Neuronal stem cell (in vitro differentiated cells): ENCODE data around the gene DPH7.
A peak's percentile ranks its signal among the peaks of the same experiment; 100 is the strongest.
"Not testable (repeated sequence)": the region's sequence is repeated elsewhere in the genome, so short reads cannot be mapped to it uniquely, and the experiment has no call there.

Experiments used
- DNase-seq: peaks from one replicate; pipeline ENCODE4 v3.0.0-alpha.2; 2013; ENCODE audit warnings: low spot score
- H2AFZ ChIP-seq: one replicate; pipeline ENCODE4 v1.6.1; 2013; ENCODE audit warnings: mild to moderate bottlenecking, low read length, inconsistent platforms
- H2AK5ac ChIP-seq: 2 replicates; pipeline ENCODE4 v1.6.1; 2013; ENCODE audit warnings: low read depth, mild to moderate bottlenecking, inconsistent platforms, low read length, moderate library complexity, mixed read lengths
- H2BK120ac ChIP-seq: 2 replicates; pipeline ENCODE4 v1.6.1; 2013; ENCODE audit warnings: low read depth, mild to moderate bottlenecking, inconsistent platforms, low read length, moderate library complexity, mixed read lengths
- H2BK12ac ChIP-seq: one replicate; pipeline ENCODE4 v1.6.1; 2013; ENCODE audit warnings: low read length, inconsistent platforms
- H2BK15ac ChIP-seq: 2 replicates; pipeline ENCODE4 v1.6.1; 2013; ENCODE audit warnings: mild to moderate bottlenecking, low read length, inconsistent platforms, mixed read lengths
- H2BK5ac ChIP-seq: one replicate; pipeline ENCODE4 v1.6.1; 2013; ENCODE audit warnings: inconsistent platforms, mild to moderate bottlenecking, low read length, moderate library complexity
- H3K14ac ChIP-seq: one replicate; pipeline ENCODE4 v1.6.1; 2013; ENCODE audit warnings: low read length, inconsistent platforms
- H3K18ac ChIP-seq: 2 replicates; pipeline ENCODE4 v1.6.1; 2013; ENCODE audit warnings: low read length, inconsistent platforms
- H3K23ac ChIP-seq: 2 replicates; pipeline ENCODE4 v1.6.1; 2013; ENCODE audit warnings: low read depth, mild to moderate bottlenecking, mixed read lengths, low read length, inconsistent platforms; ENCODE audit not compliant: poor library complexity
- H3K27ac ChIP-seq: replicated peaks from 3 replicates; pipeline ENCODE4 v1.5.1; 2013; ENCODE audit warnings: low read length, inconsistent platforms
- H3K27me3 ChIP-seq, 3 experiments: 2 replicates each; pipeline ENCODE4 v1.6.1; 2013; ENCODE audit warnings: low read length in 3 of 3, mild to moderate bottlenecking in 2 of 3, inconsistent platforms in 1 of 3, low read depth in 1 of 3, mixed read lengths in 1 of 3, moderate library complexity in 1 of 3; ENCODE audit not compliant: control insufficient read depth in 3 of 3, insufficient read depth in 3 of 3
- H3K36me3 ChIP-seq, 2 donors: replicated peaks in 1 of 2; 2 replicates each; pipeline ENCODE4 v1.6.1; 2013; ENCODE audit warnings: low read length in 2 of 2; ENCODE audit not compliant: control insufficient read depth in 2 of 2, insufficient read depth in 2 of 2
- H3K4ac ChIP-seq: 2 replicates; pipeline ENCODE4 v1.6.1; 2013; ENCODE audit warnings: inconsistent platforms, mild to moderate bottlenecking, low read length, moderate library complexity
- H3K4me1 ChIP-seq, 2 donors: 1 replicate in 1 of 2; 2 replicates in 1 of 2; pipeline ENCODE4 v1.6.1; 2013; ENCODE audit warnings: low read length in 2 of 2, low read depth in 1 of 2; ENCODE audit not compliant: control insufficient read depth in 2 of 2, insufficient read depth in 1 of 2
- H3K4me2 ChIP-seq: one replicate; pipeline ENCODE4 v1.6.1; 2013; ENCODE audit warnings: mild to moderate bottlenecking, low read length, inconsistent platforms; ENCODE audit not compliant: insufficient read depth, poor library complexity, severe bottlenecking
- H3K4me3 ChIP-seq, 2 donors: 2 replicates each; pipeline ENCODE4 v1.5.1; 2013; ENCODE audit warnings: low read length in 2 of 2, mild to moderate bottlenecking in 2 of 2, inconsistent platforms in 1 of 2, moderate library complexity in 1 of 2
- H3K79me1 ChIP-seq: one replicate; pipeline ENCODE4 v1.6.1; 2013; ENCODE audit warnings: low read depth, mild to moderate bottlenecking, inconsistent platforms, low read length, moderate library complexity
- H3K9ac ChIP-seq: one replicate; pipeline ENCODE4 v1.6.1; 2013; ENCODE audit warnings: mild to moderate bottlenecking, low read depth, low read length, inconsistent platforms; ENCODE audit not compliant: poor library complexity
- H3K9me3 ChIP-seq, 2 donors: replicated peaks in 1 of 2; 2 replicates each; pipeline versions ENCODE3 to v1.6.1; 2013; ENCODE audit warnings: low read length in 2 of 2, mild to moderate bottlenecking in 2 of 2, inconsistent platforms in 1 of 2, low read depth in 1 of 2, mixed read lengths in 1 of 2, moderate library complexity in 1 of 2; ENCODE audit not compliant: control insufficient read depth in 2 of 2, insufficient read depth in 1 of 2
- H4K8ac ChIP-seq: one replicate; pipeline ENCODE4 v1.6.1; 2013; ENCODE audit warnings: low read depth, mild to moderate bottlenecking, inconsistent platforms, low read length, moderate library complexity
- H4K91ac ChIP-seq: one replicate; pipeline ENCODE4 v1.6.1; 2013; ENCODE audit warnings: low read length, low read depth, mild to moderate bottlenecking, inconsistent platforms; ENCODE audit not compliant: poor library complexity
- WGBS, 2 donors: extraction: QIAGEN DNeasy Blood & Tissue Kit; methylation state at CpG; one replicate each; pipeline ENCODE4 v1.1.7; 2013; ENCODE audit warnings: missing lambda C conversion rate in 2 of 2, mixed read lengths in 1 of 2; ENCODE audit not compliant: insufficient read length in 2 of 2, insufficient replicate concordance in 1 of 2; ENCODE audit errors: extremely low coverage in 2 of 2; 5-methylcytosine and 5-hydroxymethylcytosine counted together

DPH7 gene

DNA sequence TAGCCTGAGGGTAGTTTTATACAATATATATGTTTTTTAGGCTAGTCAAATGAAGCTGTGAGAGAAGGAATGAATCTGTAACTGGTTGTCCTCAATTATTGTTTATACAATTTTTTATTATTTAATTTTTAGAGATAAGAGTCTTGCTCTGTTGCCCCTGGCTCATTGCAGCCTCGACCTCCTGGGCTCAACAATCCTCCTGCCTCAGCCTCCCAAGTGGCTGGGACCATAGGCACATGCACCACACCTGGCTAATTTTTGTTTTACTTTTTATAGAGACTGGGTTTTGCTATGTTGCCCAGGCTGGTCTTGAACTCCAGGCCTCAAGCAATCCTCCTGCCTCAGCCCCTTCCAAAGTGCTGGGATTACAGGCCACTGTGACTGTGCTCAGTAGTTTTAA is 24.4 kb downstream of the DPH7 start:
- Histone ChIP-seq H3K79me1 (peaks cover 7% of the 10 kb centered on the region), H3K9me3 (no peaks in the 10 kb centered on the region), H3K4me1 (peaks cover 6 to 13% of the 10 kb centered on the region in 2 donors), H3K27me3 (no peaks in the 10 kb centered on the region), H2BK5ac (no peak overlapping the region), H3K18ac (no peak overlapping the region), H4K91ac (no peak overlapping the region), H2AFZ (no peak overlapping the region), H3K27ac (no peak overlapping the region), H2BK15ac (no peak overlapping the region), H3K4me3 (no peak overlapping the region), H2AK5ac (no peak overlapping the region), H3K9ac (no peak overlapping the region), H3K4me2 (no peak overlapping the region), H3K4ac (no peak overlapping the region), H2BK12ac (no peak overlapping the region), H3K23ac (no peak overlapping the region), H3K36me3 (peaks cover 29 to 54% of the 10 kb centered on the region in 2 donors), H3K14ac (no peak overlapping the region), H2BK120ac (no peak overlapping the region), H4K8ac (no peak overlapping the region)
- DNase-seq = no peak
- WGBS, 2 donors = no CpG with 5 or more reads among the region's 1 CpG

DNA sequence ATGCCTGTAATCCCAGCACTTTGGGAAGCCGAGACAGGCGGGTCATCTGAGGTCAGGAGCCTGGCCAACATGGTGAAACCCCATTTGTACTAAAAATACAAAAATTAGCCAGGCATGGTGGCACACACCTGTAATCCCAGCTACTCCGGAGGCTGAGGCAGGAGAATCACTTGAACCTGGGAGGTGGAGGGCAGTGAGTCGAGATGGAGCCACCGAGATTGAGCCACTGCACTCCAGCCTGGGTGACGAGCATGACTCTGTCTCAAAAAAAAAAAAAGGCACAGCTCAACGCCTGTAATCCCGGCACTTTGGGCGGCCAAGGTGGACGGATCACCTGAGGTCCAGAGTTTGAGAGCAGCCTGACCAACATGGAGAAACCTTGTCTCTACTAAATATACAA is 25.1 kb downstream of the DPH7 start:
- not testable (repeated sequence) for H4K8ac ChIP-seq, H3K23ac ChIP-seq, H3K27me3 ChIP-seq, H4K91ac ChIP-seq, DNase-seq, H3K9ac ChIP-seq, H3K14ac ChIP-seq, H2BK12ac ChIP-seq, H2AK5ac ChIP-seq, H2BK15ac ChIP-seq, H3K4me3 ChIP-seq, H2BK120ac ChIP-seq, H3K4ac ChIP-seq, H3K9me3 ChIP-seq, H3K18ac ChIP-seq, H2AFZ ChIP-seq, H2BK5ac ChIP-seq, H3K79me1 ChIP-seq, H3K27ac ChIP-seq, H3K4me2 ChIP-seq
- WGBS, 2 donors = no CpG with 5 or more reads among the region's 10 CpGs
- Histone ChIP-seq H3K4me1 (peaks cover 6 to 13% of the 10 kb centered on the region in 2 donors), H3K36me3 (peaks cover 29 to 54% of the 10 kb centered on the region in 2 donors)

DNA sequence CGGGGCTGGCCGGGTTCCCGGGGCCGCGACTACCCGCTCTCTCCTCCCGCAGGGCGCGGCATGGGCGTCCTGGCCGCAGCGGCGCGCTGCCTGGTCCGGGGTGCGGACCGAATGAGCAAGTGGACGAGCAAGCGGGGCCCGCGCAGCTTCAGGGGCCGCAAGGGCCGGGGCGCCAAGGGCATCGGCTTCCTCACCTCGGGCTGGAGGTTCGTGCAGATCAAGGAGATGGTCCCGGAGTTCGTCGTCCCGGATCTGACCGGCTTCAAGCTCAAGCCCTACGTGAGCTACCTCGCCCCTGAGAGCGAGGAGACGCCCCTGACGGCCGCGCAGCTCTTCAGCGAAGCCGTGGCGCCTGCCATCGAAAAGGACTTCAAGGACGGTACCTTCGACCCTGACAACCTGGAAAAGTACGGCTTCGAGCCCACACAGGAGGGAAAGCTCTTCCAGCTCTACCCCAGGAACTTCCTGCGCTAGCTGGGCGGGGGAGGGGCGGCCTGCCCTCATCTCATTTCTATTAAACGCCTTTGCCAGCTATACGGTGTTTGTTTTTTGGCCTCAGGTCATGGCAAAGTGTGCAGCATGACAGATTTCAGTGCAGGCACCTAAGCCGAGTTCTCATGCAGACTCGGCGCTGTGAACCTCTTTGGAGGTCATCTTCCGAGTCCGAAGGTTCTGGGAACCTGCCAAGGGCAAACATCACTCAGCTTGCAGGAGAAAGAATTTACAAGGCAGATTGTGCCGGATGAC is 26.5 kb downstream of the DPH7 start:
- no peak for DNase-seq
- peak overlapping the region; percentile 72 for H3K4me2 ChIP-seq
- H3K4ac ChIP-seq = peak overlapping the region; percentile 30
- H4K91ac ChIP-seq = no peak overlapping the region
- H2BK15ac ChIP-seq = no peak overlapping the region
- H3K36me3 ChIP-seq = peaks cover 26 to 45% of the 10 kb centered on the region in 2 donors
- no peak overlapping the region for H2BK12ac ChIP-seq
- peak overlapping the region; percentile 92 for H3K9ac ChIP-seq
- H3K14ac ChIP-seq = no peak overlapping the region
- H3K4me1 ChIP-seq = peaks cover 6 to 13% of the 10 kb centered on the region in 2 donors
- WGBS, 2 donors = no CpG with 5 or more reads among the region's 58 CpGs
- peak overlapping the region; percentile 77 for H3K18ac ChIP-seq
- no peaks in the 10 kb centered on the region for H3K9me3 ChIP-seq
- H2AFZ ChIP-seq = peak overlapping the region; percentile 92
- H3K27me3 ChIP-seq = no peaks in the 10 kb centered on the region
- H3K4me3 ChIP-seq = peak overlapping the region; percentile 61 to 92
- H2BK5ac ChIP-seq = no peak overlapping the region
- H2BK120ac ChIP-seq = no peak overlapping the region
- H4K8ac ChIP-seq = no peak overlapping the region
- H2AK5ac ChIP-seq = peak overlapping the region; percentile 92
- H3K79me1 ChIP-seq = peaks cover 7% of the 10 kb centered on the region
- peak overlapping the region; percentile 42 for H3K27ac ChIP-seq
- peak overlapping the region; percentile 1 for H3K23ac ChIP-seq

DNA sequence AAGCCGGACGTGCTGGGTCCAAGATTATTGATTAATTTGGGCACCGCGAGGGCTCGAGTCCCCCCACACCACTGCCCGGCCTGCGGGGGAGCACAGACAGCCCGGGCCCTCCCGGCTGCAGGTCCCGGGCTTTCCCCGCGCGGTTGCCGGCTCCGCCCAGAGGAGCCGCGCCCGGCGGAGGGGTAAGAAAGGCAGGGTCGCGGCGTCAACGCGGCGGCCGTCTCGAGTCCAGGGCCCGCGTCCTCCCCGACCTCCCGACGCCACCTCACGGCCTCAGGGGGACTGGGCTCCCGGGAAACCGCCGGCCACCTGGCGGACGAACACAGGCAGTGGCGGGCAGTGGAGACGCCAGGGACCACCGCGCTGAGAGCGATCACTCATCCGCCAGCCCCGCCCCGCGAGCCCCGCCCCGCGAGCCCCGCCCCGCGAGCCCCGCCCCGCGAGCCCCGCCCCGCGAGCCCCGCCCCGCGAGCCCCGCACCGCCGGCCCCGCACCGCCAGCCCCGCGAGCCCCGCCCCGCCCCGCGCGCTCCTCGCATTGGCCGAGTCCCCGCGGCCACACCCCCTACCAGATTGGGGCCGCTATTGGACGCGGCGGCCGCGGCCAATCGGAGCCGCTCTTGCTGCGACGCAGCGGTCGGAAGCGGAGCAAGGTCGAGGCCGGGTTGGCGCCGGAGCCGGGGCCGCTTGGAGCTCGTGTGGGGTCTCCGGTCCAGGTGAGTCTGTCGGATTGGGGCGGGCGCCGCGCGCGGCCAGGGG is 27.3 kb downstream of the DPH7 start, which contains the start of gene MRPL41:
MRPL41 (plus strand) TSS at position 616 of the 758 bp plus-strand sequence. CDS start 203 bp downstream, outside the sequence.
- Histone ChIP-seq H3K14ac (no peak within 1 kb of the TSS), H3K9me3 (peaks cover 5% of the 10 kb centered on the region in 2 donors), H2BK15ac (peak within 1 kb of the TSS; percentile 75), H3K36me3 (peaks cover 21 to 40% of the 10 kb centered on the region in 2 donors), H4K8ac (no peak within 1 kb of the TSS), H3K4ac (peak within 1 kb of the TSS; percentile 30), H3K4me1 (peaks cover 6 to 13% of the 10 kb centered on the region in 2 donors), H3K27me3 (no peaks in the 10 kb centered on the region), H3K27ac (peak within 1 kb of the TSS; percentile 42), H3K18ac (peak within 1 kb of the TSS; percentile 96), H3K4me2 (peak within 1 kb of the TSS; percentile 89), H3K4me3 (peak within 1 kb of the TSS; percentile 61 to 92), H2AFZ (peak within 1 kb of the TSS; percentile 94), H3K79me1 (peaks cover 5% of the 10 kb centered on the region), H4K91ac (no peak within 1 kb of the TSS), H2BK12ac (no peak within 1 kb of the TSS), H2BK120ac (no peak within 1 kb of the TSS), H2AK5ac (peak within 1 kb of the TSS; percentile 92), H3K23ac (peak within 1 kb of the TSS; percentile 89), H2BK5ac (no peak within 1 kb of the TSS), H3K9ac (peak within 1 kb of the TSS; percentile 92)
- no CpG with 5 or more reads among the region's 106 CpGs for WGBS, 2 donors
- DNase-seq = peak; percentile 91
